ENCODE data around the gene FRAT2. TPM values are rescaled to one million over a fixed set of nuclear protein-coding genes. Genes with fewer than 3 reads are reported as not detected.

Gene FRAT2, protein sequence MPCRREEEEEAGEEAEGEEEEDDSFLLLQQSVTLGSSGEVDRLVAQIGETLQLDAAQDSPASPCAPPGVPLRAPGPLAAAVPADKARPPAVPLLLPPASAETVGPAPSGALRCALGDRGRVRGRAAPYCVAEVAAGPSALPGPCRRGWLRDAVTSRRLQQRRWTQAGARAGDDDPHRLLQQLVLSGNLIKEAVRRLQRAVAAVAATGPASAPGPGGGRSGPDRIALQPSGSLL
- polyA plus RNA-seq (ENCODE audit: insufficient read length in 4 of 4): 10 to 100 TPM; 12.4 to 14.0 (median 13.4) TPM

DNA sequence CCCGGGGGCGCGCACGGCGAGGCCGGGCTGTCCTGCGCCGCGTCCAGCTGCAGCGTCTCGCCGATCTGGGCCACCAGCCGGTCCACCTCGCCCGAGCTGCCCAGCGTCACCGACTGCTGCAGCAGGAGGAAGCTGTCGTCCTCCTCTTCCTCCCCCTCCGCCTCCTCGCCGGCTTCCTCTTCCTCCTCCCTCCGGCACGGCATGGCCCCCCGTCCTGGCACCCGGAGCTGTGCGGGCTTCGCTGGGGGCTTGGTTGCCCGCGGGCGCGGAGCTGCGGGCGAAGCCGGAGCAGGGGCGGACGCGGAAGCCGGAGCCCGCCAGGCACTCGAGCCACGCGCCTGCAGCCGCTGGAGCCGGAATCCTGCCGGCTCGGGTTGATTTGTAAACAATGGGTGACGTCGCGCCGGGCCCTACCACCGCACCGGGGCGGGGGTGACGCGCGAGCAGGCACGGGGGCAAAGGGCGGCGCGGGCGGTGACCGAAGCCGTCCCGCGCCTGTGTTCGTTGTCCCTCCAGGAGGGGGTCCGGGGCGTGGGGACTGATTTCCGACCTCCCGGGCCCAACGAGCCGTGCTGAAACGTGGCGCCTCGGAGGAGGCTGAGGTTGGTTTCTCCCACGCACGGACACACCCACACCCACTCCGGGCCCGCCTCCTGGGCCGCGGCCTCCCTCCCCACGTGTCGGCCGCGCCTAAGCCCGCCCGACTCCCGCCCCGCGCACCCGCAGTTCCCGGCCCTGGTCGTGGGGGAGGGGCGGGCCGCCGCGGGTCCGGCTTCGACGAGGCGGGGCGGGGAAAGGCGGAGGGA, at the start of gene FRAT2:
Gene FRAT2, minus strand, starts transcription at position 360 of the 806 bp plus-strand sequence. Its CDS starts 157 bp downstream, at position 203.
- DNase-seq (ENCODE audit: low read depth in 4 of 4, low spot score in 3 of 4): peak; percentile 80 to 88 (median 82)

DNA sequence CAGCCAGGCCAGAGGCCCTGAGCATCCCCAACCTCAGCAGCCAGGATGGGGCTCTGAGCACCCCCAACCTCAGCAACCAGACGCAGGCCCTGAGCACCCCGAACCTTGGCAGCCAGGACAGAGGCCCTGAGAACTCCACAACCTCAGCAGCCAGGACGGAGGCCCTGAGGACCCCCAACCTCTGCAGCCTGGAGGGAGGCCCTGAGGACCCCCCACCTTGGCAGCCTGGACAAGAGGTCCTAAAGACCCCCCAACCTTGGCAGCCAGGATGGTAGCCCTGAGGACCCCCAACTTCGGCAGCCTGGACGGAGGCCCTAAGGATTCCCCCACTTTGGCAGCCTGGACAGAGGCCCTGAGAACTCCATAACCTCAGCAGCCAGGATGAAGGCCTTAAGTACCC, 49.6 kb upstream of the FRAT2 start:
- DNase-seq (ENCODE audit: low read depth in 4 of 4, low spot score in 3 of 4): no peak

GRCh38 chr10:97383159-97383558, 48.6 kb upstream of the FRAT2 start:
- no peak for DNase-seq (ENCODE audit: low read depth in 4 of 4, low spot score in 3 of 4)

GRCh38 chr10:97381626-97382025, 47.1 kb upstream of the FRAT2 start:
- no peak for DNase-seq (ENCODE audit: low read depth in 4 of 4, low spot score in 3 of 4)

- DNase-seq (ENCODE audit: low read depth in 4 of 4, low spot score in 3 of 4): no peak
Measured at GRCh38 chr10:97380516-97380915, 46.0 kb upstream of the FRAT2 start.

GRCh38 chr10:97378933-97379921, 44.7 kb upstream of the FRAT2 start:
- no peak for DNase-seq (ENCODE audit: low read depth in 4 of 4, low spot score in 3 of 4)

DNA sequence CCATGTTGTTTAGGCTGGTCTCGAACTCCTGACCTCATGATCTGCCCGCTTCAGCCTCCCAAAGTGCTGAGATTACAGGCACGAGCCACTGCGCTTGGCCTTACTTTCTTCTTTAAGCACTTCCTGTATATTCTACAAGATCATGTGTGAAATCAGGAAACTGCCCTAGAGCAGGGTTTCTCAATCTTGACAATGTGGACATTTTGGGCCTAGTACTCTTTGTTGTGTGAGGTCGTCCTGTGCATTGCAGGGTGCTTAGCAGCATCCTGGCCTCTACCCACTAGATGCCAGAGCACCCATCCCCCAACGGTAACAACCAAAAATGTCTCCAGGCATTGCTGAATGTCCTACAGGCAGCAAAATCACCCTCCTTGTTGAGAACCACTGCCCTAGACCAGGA, 41.9 kb upstream of the FRAT2 start:
- DNase-seq (ENCODE audit: low read depth in 4 of 4, low spot score in 3 of 4): no peak

DNA sequence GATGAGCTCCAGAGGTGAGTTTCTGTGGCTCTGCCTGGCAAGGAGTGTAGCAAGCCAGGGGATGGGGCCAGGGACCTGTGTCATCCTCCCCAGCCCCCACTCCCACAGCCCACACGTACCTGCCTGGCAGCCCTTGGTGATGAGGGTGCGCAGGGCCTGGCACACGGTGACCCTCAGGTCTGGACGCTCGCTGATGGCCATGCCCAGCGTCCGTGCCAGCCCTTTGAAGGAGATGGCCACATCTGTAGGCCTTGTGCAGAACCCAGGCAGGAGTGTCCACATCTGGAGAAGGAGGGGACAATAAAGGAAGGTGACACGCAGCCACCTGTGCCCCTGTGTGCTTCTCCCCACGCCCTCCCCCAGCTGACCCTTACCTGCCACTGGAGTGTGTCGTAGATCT, 38.9 kb upstream of the FRAT2 start:
- DNase-seq (ENCODE audit: low read depth in 4 of 4, low spot score in 3 of 4): no peak

- DNase-seq (ENCODE audit: low read depth in 4 of 4, low spot score in 3 of 4): no peak
Measured at GRCh38 chr10:97372233-97372875, 37.8 kb upstream of the FRAT2 start.

- no peak for DNase-seq (ENCODE audit: low read depth in 4 of 4, low spot score in 3 of 4)
Measured at GRCh38 chr10:97371696-97372095, 37.2 kb upstream of the FRAT2 start.

GRCh38 chr10:97367126-97367649, 32.7 kb upstream of the FRAT2 start:
- no peak for DNase-seq (ENCODE audit: low read depth in 4 of 4, low spot score in 3 of 4)

DNA sequence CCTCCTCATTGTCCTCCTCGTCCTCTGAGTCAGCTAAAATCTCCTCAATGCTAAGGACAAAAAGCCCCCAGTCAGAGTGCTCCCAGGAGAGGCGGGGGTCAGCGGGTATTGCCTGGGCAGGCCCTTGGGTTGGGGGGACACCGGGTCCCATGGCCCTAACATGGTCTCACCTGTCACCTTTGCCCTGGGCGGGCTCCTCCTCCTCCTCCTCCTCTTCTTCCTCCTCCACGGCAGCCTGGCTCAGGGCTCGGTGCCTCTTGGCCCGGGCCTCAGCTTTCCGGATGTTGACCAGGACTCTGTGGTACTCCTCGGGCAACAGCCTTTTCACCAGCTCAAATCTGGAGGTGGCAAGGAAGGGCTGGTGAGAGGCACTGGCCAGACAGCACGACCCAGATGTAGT, 32.0 kb upstream of the FRAT2 start:
- no peak for DNase-seq (ENCODE audit: low read depth in 4 of 4, low spot score in 3 of 4)

GRCh38 chr10:97365761-97366351, 31.3 kb upstream of the FRAT2 start:
- no peak for DNase-seq (ENCODE audit: low read depth in 4 of 4, low spot score in 3 of 4)

- no peak for DNase-seq (ENCODE audit: low read depth in 4 of 4, low spot score in 3 of 4)
Measured at GRCh38 chr10:97363071-97363470, 28.5 kb upstream of the FRAT2 start.

- DNase-seq (ENCODE audit: low read depth in 4 of 4, low spot score in 3 of 4): no peak
Measured at GRCh38 chr10:97362310-97363033, 27.9 kb upstream of the FRAT2 start.

DNA sequence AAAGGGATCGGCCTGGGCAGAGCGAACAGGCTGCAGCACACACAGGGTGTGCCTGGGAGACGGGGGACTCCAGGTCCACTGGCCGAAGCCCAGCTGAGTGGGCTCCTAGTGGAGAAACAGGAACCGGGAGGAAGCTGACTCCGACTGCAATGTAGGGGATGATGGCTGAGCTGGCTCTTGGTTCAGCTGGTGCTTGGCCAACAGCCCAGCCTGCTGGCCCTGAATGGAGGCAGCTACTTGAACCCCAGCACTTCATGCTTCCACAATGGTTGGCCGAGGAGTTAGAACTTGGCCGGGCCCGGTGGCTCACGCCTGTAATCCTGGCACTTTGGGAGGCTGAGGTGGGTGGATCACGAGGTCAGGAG, 27.0 kb upstream of the FRAT2 start:
- no peak for DNase-seq (ENCODE audit: low read depth in 4 of 4, low spot score in 3 of 4)

DNA sequence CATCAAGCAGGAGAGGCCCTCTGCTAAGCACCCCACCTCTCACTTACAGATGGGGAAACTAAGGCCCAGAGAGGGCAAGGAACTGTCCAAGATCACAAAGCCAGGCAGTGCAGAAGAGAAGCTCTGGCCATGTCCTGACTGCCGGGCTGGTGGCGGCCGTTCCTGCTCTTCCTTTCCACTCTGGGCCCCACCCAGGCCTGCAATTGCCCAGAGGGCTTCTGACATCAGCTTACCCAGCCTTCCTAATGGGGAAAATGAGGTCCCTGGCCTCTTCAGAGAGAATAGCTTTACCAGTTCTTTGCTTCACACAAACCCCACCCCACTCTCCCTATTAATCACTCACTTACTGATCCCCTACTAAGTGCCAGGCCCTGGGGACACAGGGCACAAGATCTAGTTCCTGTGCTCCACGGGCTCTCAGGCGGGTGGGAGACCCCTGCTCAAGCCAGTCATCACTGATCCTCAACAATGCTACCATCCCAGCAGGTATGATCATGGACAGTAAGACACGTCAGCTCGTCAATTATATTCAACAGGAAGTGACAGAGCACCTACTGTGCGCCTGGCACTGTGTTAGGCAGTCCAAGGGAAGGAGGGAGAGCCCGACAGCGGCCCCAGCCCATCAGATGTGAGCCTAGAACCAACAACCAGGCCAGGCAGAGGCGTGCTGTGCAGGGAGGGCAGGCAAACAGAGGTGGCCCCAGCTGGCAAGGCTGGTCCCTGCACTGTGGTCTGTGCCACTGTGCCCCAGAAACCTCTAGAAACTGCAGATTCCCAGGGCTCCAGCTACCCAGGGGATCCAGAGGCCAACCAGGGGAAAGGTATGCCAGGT, 26.4 kb upstream of the FRAT2 start:
- no peak for DNase-seq (ENCODE audit: low read depth in 4 of 4, low spot score in 3 of 4)

DNA sequence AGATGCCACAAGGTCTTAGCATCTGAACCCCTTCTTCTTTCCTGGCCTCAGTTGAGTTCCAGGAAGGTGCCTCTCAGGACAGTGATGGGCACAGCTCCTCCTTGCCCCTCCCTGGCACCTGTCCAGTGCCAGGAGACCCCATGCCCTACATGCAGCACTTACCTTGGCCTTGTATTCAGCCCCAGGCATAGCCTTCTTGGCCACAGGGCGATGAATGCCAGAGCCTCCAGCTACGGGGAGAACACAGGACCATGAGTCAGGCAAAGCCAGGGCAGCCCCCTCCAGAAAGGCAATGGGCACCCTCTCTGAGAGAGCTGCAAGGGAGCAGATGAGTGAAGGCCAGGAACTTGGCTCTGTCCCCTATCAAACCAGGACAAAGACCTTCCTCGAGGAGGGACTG, 24.3 kb upstream of the FRAT2 start:
- DNase-seq (ENCODE audit: low read depth in 4 of 4, low spot score in 3 of 4): no peak
